Spleen (tissue), 11 donors: ENCODE results near the gene CCN5. TPM values are rescaled to one million over a fixed set of nuclear protein-coding genes. Genes with fewer than 3 reads are reported as not detected.

ENCODE experiments used
- DNase-seq: peaks from one replicate; pipeline ENCODE4 v3.0.0-alpha.2; 2020
- H3K27ac ChIP-seq, 8 donors: fragments of 200-600 bp; sonication (generic) in 7 of 8; 1 replicate in 4 of 8; 2 replicates in 4 of 8; pipeline versions ENCODE4 v1.5.0 to v1.8.0; 2016 to 2021; ENCODE audit warnings: inconsistent platforms in 4 of 8, mild to moderate bottlenecking in 4 of 8, moderate library complexity in 1 of 8
- H3K27me3 ChIP-seq, 7 donors: fragments of 200-600 bp; sonication (generic) in 6 of 7; replicated peaks in 1 of 7; 1 replicate in 4 of 7; 2 replicates in 3 of 7; pipeline versions ENCODE4 v1.5.0 to v1.8.0; 2016 to 2021; ENCODE audit warnings: inconsistent platforms in 3 of 7, mild to moderate bottlenecking in 1 of 7
- H3K36me3 ChIP-seq, 6 donors: fragments of 200-600 bp; sonication (generic) in 5 of 6; 1 replicate in 4 of 6; 2 replicates in 2 of 6; pipeline versions ENCODE4 v1.5.0 to v1.8.0; 2016 to 2021; ENCODE audit warnings: inconsistent platforms in 2 of 6
- H3K4me1 ChIP-seq, 6 donors: fragments of 200-600 bp; sonication (generic) in 5 of 6; 1 replicate in 3 of 6; 2 replicates in 3 of 6; pipeline versions ENCODE4 v1.5.0 to v1.8.0; 2016 to 2021; ENCODE audit warnings: inconsistent platforms in 3 of 6
- H3K4me3 ChIP-seq, 8 donors: fragments of 200-600 bp; sonication (generic) in 7 of 8; 1 replicate in 4 of 8; 2 replicates in 4 of 8; pipeline versions ENCODE4 v1.5.0 to v1.8.0; 2016 to 2021; ENCODE audit warnings: inconsistent platforms in 4 of 8, mild to moderate bottlenecking in 4 of 8, moderate library complexity in 2 of 8
- H3K9me3 ChIP-seq, 8 donors: fragments of 200-600 bp; sonication (generic) in 7 of 8; 1 replicate in 4 of 8; 2 replicates in 4 of 8; pipeline versions ENCODE4 v1.5.0 to v1.8.0; 2016 to 2021; ENCODE audit warnings: inconsistent platforms in 4 of 8
- POLR2A ChIP-seq, 3 donors: fragments of 450-650 bp; IDR thresholded peaks; one replicate each; pipeline ENCODE4 v1.5.1; 2017; ENCODE audit warnings: antibody characterized with exemption in 3 of 3, mild to moderate bottlenecking in 1 of 3
- POLR2AphosphoS5 ChIP-seq, 3 donors: sonication (generic); formaldehyde crosslinking; IDR thresholded peaks; one replicate each; pipeline ENCODE4 v1.5.1; 2017; ENCODE audit warnings: antibody characterized with exemption in 3 of 3
- WGBS, 5 donors: extraction: QIAGEN DNeasy Blood & Tissue Kit in 3 of 5; methylation state at CpG; one replicate each; pipeline versions ENCODE4 v1.1.5 to v1.1.7; 2013 to 2018; 5-methylcytosine and 5-hydroxymethylcytosine counted together
- intact Hi-C: fragments of 100-400 bp; cut with DNase I; formaldehyde crosslinking; loops from one replicate; pipeline ENCODE4 v1.15.0; 2023; ENCODE audit warnings: low total_unique reads
- polyA plus RNA-seq, 3 donors: library from polyadenylated mRNA; stranded (reverse); fragments of 200-250 nt; gene quantifications; one replicate each; pipeline ENCODE4 v1.2.1, GENCODE V29; 2013
- total RNA-seq, 7 donors: library from RNA; depleted of rRNA in 3 of 7; stranded (reverse); fragments of >200 nt in 3 of 7; fragmentation: NEBNext Ultra II Directional in 4 of 7; extraction: Animal tissue kit (Norgen Biotek cat#: 25700) in 4 of 7; gene quantifications; one replicate each; pipeline versions ENCODE4 v1.1.0 to v1.2.1, GENCODE V29; 2016 to 2021
- TF ChIP-seq, protein P1 (sequence below), 11 experiments: fragments of 200-600 bp in 7 of 11; fragments of 450-650 bp in 4 of 11; sonication (generic) in 4 of 11; IDR thresholded peaks in 8 of 11; conservative IDR thresholded peaks in 3 of 11; 1 replicate in 7 of 11; 2 replicates in 4 of 11; pipeline versions ENCODE4 v1.4.0 to v1.8.0; 2016 to 2021; ENCODE audit warnings: antibody characterized with exemption in 11 of 11, inconsistent platforms in 4 of 11, mild to moderate bottlenecking in 1 of 11
- donor health status: healthy with polysubstance abuse.
- donor health status: DM: no; HTN: no; CAD: no; lungs with moderate emphysema.
- donor health status: DM: no; HTN: no; CAD: no.
- donor health status: Bipolar disorder and iron deficiency.
- donor health status: healthy.
- donor health status: DM: no; HTN: no; CAD: no.
- donor health status: DM: yes; HTN: yes; CAD: no.

The CCN5 gene
- total and polyA plus RNA-seq, 10 donors: 0.51 to 10.6 (median 1.5) TPM; not detected in 1

DNA sequence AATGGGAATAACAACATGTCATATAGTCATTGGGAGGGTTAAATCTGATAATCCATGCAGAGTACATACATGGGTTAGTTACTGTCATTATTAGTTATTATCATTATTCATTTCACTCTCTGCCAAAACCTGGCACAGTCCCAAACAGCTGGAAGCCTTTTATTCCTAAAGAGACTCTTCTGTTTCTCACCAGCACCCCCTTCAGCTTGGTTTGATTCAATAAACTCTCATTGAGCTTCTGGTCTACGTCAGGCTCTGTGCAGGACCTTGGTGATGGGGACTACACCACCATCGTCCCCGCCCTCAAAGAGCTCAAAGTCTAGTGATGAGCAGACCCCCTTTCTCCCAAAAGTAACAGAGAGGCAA, 32.8 kb downstream of the CCN5 start:
- H3K27me3 ChIP-seq: peaks cover 0 to 74% (median 34%) of the 10 kb centered on the region in 7 donors
- DNase-seq: no peak
- H3K36me3 ChIP-seq: no peaks in the 10 kb centered on the region
- H3K4me3 ChIP-seq: no peak overlapping the region
- H3K9me3 ChIP-seq: no peaks in the 10 kb centered on the region
- WGBS, 5 donors: 80 to 87% (median 80%) methylated on average over 3 of the region's 3 CpGs
- peaks cover 3 to 35% (median 20%) of the 10 kb centered on the region in 6 donors for H3K4me1 ChIP-seq
- no peak overlapping the region for H3K27ac ChIP-seq
- TF ChIP-seq, protein P1, sequence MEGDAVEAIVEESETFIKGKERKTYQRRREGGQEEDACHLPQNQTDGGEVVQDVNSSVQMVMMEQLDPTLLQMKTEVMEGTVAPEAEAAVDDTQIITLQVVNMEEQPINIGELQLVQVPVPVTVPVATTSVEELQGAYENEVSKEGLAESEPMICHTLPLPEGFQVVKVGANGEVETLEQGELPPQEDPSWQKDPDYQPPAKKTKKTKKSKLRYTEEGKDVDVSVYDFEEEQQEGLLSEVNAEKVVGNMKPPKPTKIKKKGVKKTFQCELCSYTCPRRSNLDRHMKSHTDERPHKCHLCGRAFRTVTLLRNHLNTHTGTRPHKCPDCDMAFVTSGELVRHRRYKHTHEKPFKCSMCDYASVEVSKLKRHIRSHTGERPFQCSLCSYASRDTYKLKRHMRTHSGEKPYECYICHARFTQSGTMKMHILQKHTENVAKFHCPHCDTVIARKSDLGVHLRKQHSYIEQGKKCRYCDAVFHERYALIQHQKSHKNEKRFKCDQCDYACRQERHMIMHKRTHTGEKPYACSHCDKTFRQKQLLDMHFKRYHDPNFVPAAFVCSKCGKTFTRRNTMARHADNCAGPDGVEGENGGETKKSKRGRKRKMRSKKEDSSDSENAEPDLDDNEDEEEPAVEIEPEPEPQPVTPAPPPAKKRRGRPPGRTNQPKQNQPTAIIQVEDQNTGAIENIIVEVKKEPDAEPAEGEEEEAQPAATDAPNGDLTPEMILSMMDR (IDR thresholded peaks at IDR 0.05 in 8 of 11, conservative IDR thresholded peaks at IDR 0.05 in 3 of 11): no peak
- TF ChIP-seq POLR2AphosphoS5 (IDR thresholded peaks at IDR 0.05) (no peak), POLR2A (IDR thresholded peaks at IDR 0.05) (no peak)
- intact Hi-C loops: loop anchor here (5.0 kb wide), 1 partner anchor 119 kb away; no protein-coding TSS in a partner anchor

DNA sequence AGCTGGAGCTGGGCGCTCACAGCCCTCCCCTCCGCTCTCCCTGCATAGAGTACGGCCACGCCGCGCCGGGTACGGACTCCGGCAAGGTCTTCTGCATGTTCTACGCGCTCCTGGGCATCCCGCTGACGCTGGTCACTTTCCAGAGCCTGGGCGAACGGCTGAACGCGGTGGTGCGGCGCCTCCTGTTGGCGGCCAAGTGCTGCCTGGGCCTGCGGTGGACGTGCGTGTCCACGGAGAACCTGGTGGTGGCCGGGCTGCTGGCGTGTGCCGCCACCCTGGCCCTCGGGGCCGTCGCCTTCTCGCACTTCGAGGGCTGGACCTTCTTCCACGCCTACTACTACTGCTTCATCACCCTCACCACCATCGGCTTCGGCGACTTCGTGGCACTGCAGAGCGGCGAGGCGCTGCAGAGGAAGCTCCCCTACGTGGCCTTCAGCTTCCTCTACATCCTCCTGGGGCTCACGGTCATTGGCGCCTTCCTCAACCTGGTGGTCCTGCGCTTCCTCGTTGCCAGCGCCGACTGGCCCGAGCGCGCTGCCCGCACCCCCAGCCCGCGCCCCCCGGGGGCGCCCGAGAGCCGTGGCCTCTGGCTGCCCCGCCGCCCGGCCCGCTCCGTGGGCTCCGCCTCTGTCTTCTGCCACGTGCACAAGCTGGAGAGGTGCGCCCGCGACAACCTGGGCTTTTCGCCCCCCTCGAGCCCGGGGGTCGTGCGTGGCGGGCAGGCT, 35.1 kb downstream of the CCN5 start:
- Histone ChIP-seq H3K4me1 (peaks cover 3 to 33% (median 20%) of the 10 kb centered on the region in 6 donors), H3K4me3 (peak overlapping the region in 1 of 8 donors; percentile 31), H3K36me3 (no peaks in the 10 kb centered on the region), H3K9me3 (no peaks in the 10 kb centered on the region), H3K27ac (no peak overlapping the region), H3K27me3 (peaks cover 0 to 77% (median 38%) of the 10 kb centered on the region in 7 donors)
- 37 to 61% (median 45%) methylated on average over 47 to 73 of the region's 73 CpGs for WGBS, 5 donors
- intact Hi-C loops: no loop called here
- no peak for DNase-seq
- TF ChIP-seq, protein P1 (IDR thresholded peaks at IDR 0.05 in 8 of 11, conservative IDR thresholded peaks at IDR 0.05 in 3 of 11): peak in 1 of 11 experiments; percentile 38
- TF ChIP-seq POLR2A (IDR thresholded peaks at IDR 0.05) (no peak), POLR2AphosphoS5 (IDR thresholded peaks at IDR 0.05) (no peak)

DNA sequence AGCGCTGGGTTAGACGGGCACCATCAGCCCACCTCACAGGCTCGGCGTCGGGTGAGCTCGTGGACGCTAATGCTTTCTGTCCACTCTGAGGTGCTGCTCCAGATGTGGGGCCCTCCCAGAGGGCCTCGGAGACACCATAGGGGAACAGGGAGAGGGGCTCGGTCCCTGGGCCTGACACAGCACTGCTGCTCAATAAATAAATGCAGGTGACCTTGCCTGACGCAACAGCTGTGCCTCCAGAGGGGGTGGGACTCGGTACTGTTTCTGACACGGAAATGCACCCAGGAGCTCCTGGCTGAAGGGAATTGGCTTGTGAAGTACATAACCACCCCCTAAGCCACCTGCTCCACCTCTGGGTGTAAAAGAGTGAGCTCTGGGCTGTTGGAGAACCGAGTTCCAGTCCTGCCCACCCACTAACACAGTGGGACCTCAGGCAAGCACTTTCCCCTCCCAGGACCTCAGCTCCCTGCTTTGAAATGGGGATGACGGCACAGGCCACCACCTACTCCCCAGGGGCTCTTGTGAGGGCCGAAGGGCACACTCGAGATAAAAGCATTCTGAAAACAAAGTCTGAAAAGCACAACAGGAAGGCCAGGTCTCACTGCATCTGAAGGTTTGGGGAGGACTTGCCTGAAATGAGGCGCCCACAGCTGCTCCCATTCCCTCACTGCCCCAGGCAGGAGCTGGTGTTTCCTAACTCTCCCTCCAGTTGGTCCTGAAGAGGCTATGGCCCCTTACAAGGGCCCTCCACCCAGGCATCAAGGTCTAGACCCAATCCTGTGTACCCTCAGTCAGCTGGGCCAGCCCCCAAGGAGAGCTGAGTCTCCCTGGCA, 37.1 kb downstream of the CCN5 start:
- TF ChIP-seq, protein P1 (IDR thresholded peaks at IDR 0.05 in 8 of 11, conservative IDR thresholded peaks at IDR 0.05 in 3 of 11): no peak
- TF ChIP-seq POLR2A (IDR thresholded peaks at IDR 0.05): no peak
- no peak for TF ChIP-seq POLR2AphosphoS5 (IDR thresholded peaks at IDR 0.05)
- Histone ChIP-seq H3K27ac (no peak overlapping the region), H3K4me1 (peaks cover 0 to 14% (median 4%) of the 10 kb centered on the region in 6 donors), H3K4me3 (no peak overlapping the region), H3K9me3 (no peaks in the 10 kb centered on the region), H3K27me3 (peaks cover 0 to 57% (median 20%) of the 10 kb centered on the region in 7 donors), H3K36me3 (no peaks in the 10 kb centered on the region)
- WGBS, 5 donors: 72 to 79% (median 74%) methylated on average over 15 to 17 of the region's 17 CpGs
- intact Hi-C loops: no loop called here
- no peak for DNase-seq

DNA sequence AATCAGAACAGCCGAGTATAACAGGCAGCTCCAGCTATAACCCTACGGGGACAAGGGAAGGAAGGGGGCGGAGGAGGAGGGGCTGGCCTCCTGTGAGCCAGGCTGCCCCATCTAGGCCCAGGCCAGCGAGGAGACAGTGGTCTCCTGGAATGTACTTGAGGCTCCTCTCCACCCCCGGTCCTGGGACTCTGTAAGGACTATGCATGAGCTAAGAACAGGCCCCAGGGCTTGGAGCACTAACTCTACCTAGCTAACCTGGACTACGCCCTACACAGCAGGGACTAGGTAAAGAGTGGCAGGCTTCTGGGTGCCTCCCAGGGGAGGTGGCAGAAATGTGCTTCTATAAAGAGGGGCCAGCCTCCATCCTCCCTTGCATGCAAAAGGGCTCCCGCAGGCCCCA, 39.4 kb downstream of the CCN5 start:
- H3K36me3 ChIP-seq: no peaks in the 10 kb centered on the region
- peaks cover 0 to 57% (median 18%) of the 10 kb centered on the region in 7 donors for H3K27me3 ChIP-seq
- no peak for DNase-seq
- intact Hi-C loops: no loop called here
- H3K9me3 ChIP-seq: no peaks in the 10 kb centered on the region
- no peak overlapping the region for H3K4me3 ChIP-seq
- H3K4me1 ChIP-seq: peaks cover 0 to 10% (median 0%) of the 10 kb centered on the region in 6 donors
- 65 to 81% (median 68%) methylated on average over 6 to 7 of the region's 7 CpGs for WGBS, 5 donors
- TF ChIP-seq, protein P1 (IDR thresholded peaks at IDR 0.05 in 8 of 11, conservative IDR thresholded peaks at IDR 0.05 in 3 of 11): no peak
- TF ChIP-seq POLR2A (IDR thresholded peaks at IDR 0.05) (no peak), POLR2AphosphoS5 (IDR thresholded peaks at IDR 0.05) (no peak)
- H3K27ac ChIP-seq: no peak overlapping the region
